NCI-H1436 (cell line): ENCODE data around the gene ZBTB8OS.

ENCODE experiments used
- DNase-seq: peaks from one replicate; lab custom pipeline; 2025; lab: John Stamatoyannopoulos, UW

The ZBTB8OS gene

DNA sequence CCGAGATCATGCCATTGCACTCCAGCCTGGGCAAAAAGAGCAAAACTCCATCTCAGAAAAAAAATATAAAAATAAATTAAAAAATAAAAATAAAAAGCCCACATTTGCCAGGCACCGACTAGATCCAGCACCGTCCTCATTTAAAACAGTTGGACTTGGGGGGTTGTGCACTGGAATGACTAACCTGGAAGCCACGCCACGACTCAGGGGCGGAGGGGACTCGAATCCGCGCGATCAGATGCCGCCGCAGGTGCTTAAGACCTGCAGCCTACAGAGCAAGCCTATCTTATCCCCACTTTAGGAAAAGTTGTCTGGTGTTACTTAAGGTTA, 38.5 kb downstream of the ZBTB8OS start:
- DNase-seq, result no peak

DNA sequence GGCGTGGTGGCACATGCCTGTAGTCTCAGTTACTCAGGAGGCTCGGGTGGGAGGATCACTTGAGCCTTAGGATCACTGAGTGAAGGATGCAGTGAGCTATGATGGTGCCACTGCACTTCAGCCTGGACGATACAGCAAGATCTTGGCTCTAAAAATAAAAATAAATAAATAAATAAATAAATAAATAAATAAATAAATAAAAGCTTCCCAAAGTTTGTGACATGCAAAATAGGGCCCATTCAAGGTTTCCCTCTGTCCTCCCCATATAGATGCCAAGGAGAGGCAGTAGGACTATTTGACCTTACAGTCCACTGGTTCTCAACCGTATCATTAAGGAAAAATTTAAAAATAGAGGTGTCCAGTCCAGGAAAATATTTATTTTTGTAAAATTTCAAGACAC, 41.2 kb downstream of the ZBTB8OS start:
- DNase-seq, result no peak

- DNase-seq, result no peak
These were observed 43.6 kb downstream of the ZBTB8OS start for GRCh38 chr1:32606565-32607371.

- no peak for DNase-seq
These were observed 44.5 kb downstream of the ZBTB8OS start for GRCh38 chr1:32605711-32606424.

DNA sequence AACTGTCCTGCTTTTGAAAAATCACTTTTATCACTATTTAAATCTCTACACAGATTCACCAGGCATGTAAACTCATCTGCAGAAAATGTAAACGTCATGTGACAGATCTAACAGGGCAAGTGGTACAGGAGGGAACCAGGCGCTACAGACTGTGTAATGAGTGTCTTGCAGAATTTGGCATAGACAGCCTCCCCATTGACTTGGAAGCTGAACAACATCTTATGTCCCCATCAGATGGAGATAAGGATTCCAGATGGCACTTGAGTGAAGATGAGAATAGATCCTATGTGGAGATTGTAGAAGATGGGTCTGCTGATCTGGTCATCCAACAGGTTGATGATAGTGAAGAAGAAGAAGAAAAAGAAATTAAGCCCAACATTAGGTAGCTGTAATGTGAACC, 50.3 kb downstream of the ZBTB8OS start:
- DNase-seq, result no peak

GRCh38 chr1:32592943-32593342, 57.4 kb downstream of the ZBTB8OS start:
- no peak for DNase-seq

- DNase-seq, result no peak
These were observed 69.9 kb downstream of the ZBTB8OS start for GRCh38 chr1:32580348-32581017.
